ENCODE measurements around the gene FADS3. TPM values are rescaled to one million over a fixed set of nuclear protein-coding genes. Genes with fewer than 3 reads are reported as not detected.
"Not testable (repeated sequence)": the region's sequence is repeated elsewhere in the genome, so short reads cannot be mapped to it uniquely, and the experiment has no call there.

The FADS3 gene
- total RNA-seq, 2 experiments from 2014 or later, result 7.2 to 10.1 TPM

GRCh38 chr11:61885784-61886580 is 5.4 kb downstream of the FADS3 start:
- POLR2A ChIA-PET, result no interaction called here
- intact Hi-C loops (cut with DNase I, micrococcal nuclease), result no loop called here
- DNase-seq, result no peak

GRCh38 chr11:61885166-61885778 is 6.1 kb downstream of the FADS3 start:
- ATAC-seq, result no peak
- intact Hi-C loops (cut with DNase I, micrococcal nuclease), result no loop called here
- DNase-seq, result no peak
- Mint-ChIP-seq H3K9me3 (ENCODE audit: low read depth) (no peaks in the 10 kb centered on the region), H3K4me3 (no peak overlapping the region), H3K27me3 (no peaks in the 10 kb centered on the region), H3K27ac (no peak overlapping the region), H3K4me1 (no peaks in the 10 kb centered on the region), H3K36me3 (ENCODE audit: low read depth) (no peaks in the 10 kb centered on the region)
- ChIA-PET POLR2A (no interaction called here), CTCF (interaction anchor here (0.6 to 1.3 kb wide), 5 partner anchors 13 to 222 kb away, joined by 3 to 11 read pairs (median 5); no protein-coding TSS in a partner anchor)

More at GRCh38 chr11:61885784-61886580, 5.4 kb downstream of the FADS3 start:
- Mint-ChIP-seq H3K27me3 (no peaks in the 10 kb centered on the region), H3K4me3 (no peak overlapping the region), H3K27ac (no peak overlapping the region), H3K36me3 (ENCODE audit: low read depth) (no peaks in the 10 kb centered on the region), H3K4me1 (peaks cover 2% of the 10 kb centered on the region), H3K9me3 (ENCODE audit: low read depth) (no peaks in the 10 kb centered on the region)
- ATAC-seq, result no peak
- CTCF ChIA-PET, result interaction anchor here (0.6 to 1.3 kb wide), 2 partner anchors 13 to 77 kb away, joined by 3 to 5 read pairs; no protein-coding TSS in a partner anchor

GRCh38 chr11:61883947-61884346 is 7.4 kb downstream of the FADS3 start:
- DNase-seq (no peak), ATAC-seq (no peak)
- POLR2A ChIA-PET, result no interaction called here
- intact Hi-C loops (cut with DNase I, micrococcal nuclease), result no loop called here
- no peaks in the 10 kb centered on the region for H3K36me3 Mint-ChIP-seq (ENCODE audit: low read depth)
- CTCF ChIA-PET, result interaction anchor here (0.9 to 1.3 kb wide), 3 partner anchors 13 to 224 kb away, joined by 3 to 11 read pairs (median 6); no protein-coding TSS in a partner anchor
- H3K27ac Mint-ChIP-seq, result no peak overlapping the region
- H3K27me3 Mint-ChIP-seq, result no peaks in the 10 kb centered on the region
- no peaks in the 10 kb centered on the region for H3K9me3 Mint-ChIP-seq (ENCODE audit: low read depth)
- H3K4me3 Mint-ChIP-seq, result no peak overlapping the region
- no peaks in the 10 kb centered on the region for H3K4me1 Mint-ChIP-seq

GRCh38 chr11:61883327-61883726 is 8.0 kb downstream of the FADS3 start:
- no peaks in the 10 kb centered on the region for H3K4me1 Mint-ChIP-seq
- POLR2A ChIA-PET, result no interaction called here
- CTCF ChIA-PET, result interaction anchor here (0.9 kb wide), 1 partner anchor 64 kb away, joined by 3 read pairs; no protein-coding TSS in a partner anchor

GRCh38 chr11:61882879-61883278 is 8.5 kb downstream of the FADS3 start:
- ATAC-seq (no peak), DNase-seq (no peak)
- intact Hi-C loops (cut with DNase I, micrococcal nuclease), result no loop called here
- Mint-ChIP-seq H3K9me3 (ENCODE audit: low read depth) (no peaks in the 10 kb centered on the region), H3K36me3 (ENCODE audit: low read depth) (no peaks in the 10 kb centered on the region), H3K27ac (no peak overlapping the region), H3K27me3 (no peaks in the 10 kb centered on the region), H3K4me1 (no peaks in the 10 kb centered on the region), H3K4me3 (no peak overlapping the region)
- POLR2A ChIA-PET, result no interaction called here
- CTCF ChIA-PET, result interaction anchor here (0.9 kb wide), 1 partner anchor 64 kb away, joined by 3 read pairs; no protein-coding TSS in a partner anchor

More at GRCh38 chr11:61883327-61883726, 8.0 kb downstream of the FADS3 start:
- no peaks in the 10 kb centered on the region for H3K27me3 Mint-ChIP-seq
- DNase-seq (no peak), ATAC-seq (no peak)
- no peaks in the 10 kb centered on the region for H3K36me3 Mint-ChIP-seq (ENCODE audit: low read depth)
- no peak overlapping the region for H3K27ac Mint-ChIP-seq
- intact Hi-C loops (cut with DNase I, micrococcal nuclease), result no loop called here
- no peaks in the 10 kb centered on the region for H3K9me3 Mint-ChIP-seq (ENCODE audit: low read depth)
- H3K4me3 Mint-ChIP-seq, result no peak overlapping the region

GRCh38 chr11:61882267-61882666 is 9.1 kb downstream of the FADS3 start:
- DNase-seq; intact Hi-C loops (cut with DNase I, micrococcal nuclease); POLR2A ChIA-PET; H3K27me3 Mint-ChIP-seq; H3K36me3 Mint-ChIP-seq (ENCODE audit: low read depth); ATAC-seq; H3K27ac Mint-ChIP-seq; H3K4me1 Mint-ChIP-seq; H3K9me3 Mint-ChIP-seq (ENCODE audit: low read depth); H3K4me3 Mint-ChIP-seq: not testable (repeated sequence)
- CTCF ChIA-PET, result interaction anchor here (2.2 kb wide), 1 partner anchor 65 kb away, joined by 5 read pairs; no protein-coding TSS in a partner anchor

GRCh38 chr11:61881397-61881796 is 9.9 kb downstream of the FADS3 start:
- no peak for ATAC-seq
- Mint-ChIP-seq H3K36me3 (ENCODE audit: low read depth) (no peaks in the 10 kb centered on the region), H3K4me1 (no peaks in the 10 kb centered on the region), H3K9me3 (ENCODE audit: low read depth) (no peaks in the 10 kb centered on the region), H3K27me3 (no peaks in the 10 kb centered on the region), H3K4me3 (no peak overlapping the region), H3K27ac (no peak overlapping the region)
- ChIA-PET CTCF (interaction anchor here (0.9 to 2.2 kb wide), 4 partner anchors 16 to 201 kb away, joined by 3 to 5 read pairs (median 4); no protein-coding TSS in a partner anchor), POLR2A (no interaction called here)
- DNase-seq, result no peak
- intact Hi-C loops (cut with DNase I, micrococcal nuclease), result no loop called here

GRCh38 chr11:61880454-61880853 is 10.9 kb downstream of the FADS3 start:
- ATAC-seq (no peak), DNase-seq (no peak)
- H3K27ac Mint-ChIP-seq, result no peak overlapping the region
- no peak overlapping the region for H3K4me3 Mint-ChIP-seq
- H3K36me3 Mint-ChIP-seq (ENCODE audit: low read depth), result no peaks in the 10 kb centered on the region
- intact Hi-C loops (cut with DNase I, micrococcal nuclease), result no loop called here
- POLR2A ChIA-PET, result no interaction called here
- CTCF ChIA-PET, result interaction anchor here (0.6 to 2.2 kb wide), 4 partner anchors 17 to 202 kb away, joined by 3 to 8 read pairs (median 4); no protein-coding TSS in a partner anchor
- no peaks in the 10 kb centered on the region for H3K9me3 Mint-ChIP-seq (ENCODE audit: low read depth)
- no peaks in the 10 kb centered on the region for H3K27me3 Mint-ChIP-seq
- H3K4me1 Mint-ChIP-seq, result no peaks in the 10 kb centered on the region

GRCh38 chr11:61880031-61880430 is 11.3 kb downstream of the FADS3 start:
- Mint-ChIP-seq H3K4me3 (no peak overlapping the region), H3K27me3 (no peaks in the 10 kb centered on the region), H3K9me3 (ENCODE audit: low read depth) (no peaks in the 10 kb centered on the region), H3K36me3 (ENCODE audit: low read depth) (no peaks in the 10 kb centered on the region), H3K27ac (no peak overlapping the region), H3K4me1 (no peaks in the 10 kb centered on the region)
- DNase-seq (no peak), ATAC-seq (no peak)
- intact Hi-C loops (cut with DNase I, micrococcal nuclease), result no loop called here
- CTCF ChIA-PET, result interaction anchor here (1.3 to 2.2 kb wide), 2 partner anchors 67 to 202 kb away, joined by 5 to 8 read pairs; no protein-coding TSS in a partner anchor
- POLR2A ChIA-PET, result no interaction called here

GRCh38 chr11:61879152-61879551 is 12.2 kb downstream of the FADS3 start:
- DNase-seq, result no peak
- H3K4me3 Mint-ChIP-seq, result no peak overlapping the region
- no peak for ATAC-seq
- CTCF ChIA-PET, result interaction anchor here (1.3 kb wide), 1 partner anchor 203 kb away, joined by 8 read pairs; no protein-coding TSS in a partner anchor
- no peaks in the 10 kb centered on the region for H3K4me1 Mint-ChIP-seq
- H3K27me3 Mint-ChIP-seq, result no peaks in the 10 kb centered on the region
- H3K36me3 Mint-ChIP-seq (ENCODE audit: low read depth), result no peaks in the 10 kb centered on the region
- POLR2A ChIA-PET, result no interaction called here
- no peaks in the 10 kb centered on the region for H3K9me3 Mint-ChIP-seq (ENCODE audit: low read depth)
- no peak overlapping the region for H3K27ac Mint-ChIP-seq
- intact Hi-C loops (cut with DNase I, micrococcal nuclease), result no loop called here

GRCh38 chr11:61875698-61876097 is 15.6 kb downstream of the FADS3 start:
- Mint-ChIP-seq H3K9me3 (ENCODE audit: low read depth) (no peaks in the 10 kb centered on the region), H3K27ac (no peak overlapping the region), H3K4me1 (peaks cover 2% of the 10 kb centered on the region), H3K27me3 (peaks cover 3% of the 10 kb centered on the region), H3K36me3 (ENCODE audit: low read depth) (no peaks in the 10 kb centered on the region), H3K4me3 (no peak overlapping the region)
- ChIA-PET CTCF (interaction anchor here (0.9 to 1.7 kb wide), 4 partner anchors 23 to 373 kb away, joined by 3 to 6 read pairs (median 5); no protein-coding TSS in a partner anchor), POLR2A (no interaction called here)
- ATAC-seq (no peak), DNase-seq (no peak)
- intact Hi-C loops (cut with DNase I, micrococcal nuclease), result no loop called here

Measured in activated CD4-positive, alpha-beta T cell treated with anti-CD3 and anti-CD28 coated beads for 36 hours (primary cell).